ENCODE data around the gene SNX8. TPM values are rescaled to one million over a fixed set of nuclear protein-coding genes. Genes with fewer than 3 reads are reported as not detected.

The SNX8 gene
- total and polyA plus RNA-seq, 2 donors (not counting 1 experiment from before 2014, with no cell fraction given) = 64.4 to 126 TPM

GRCh38 chr7:2273866-2274265 is 40.4 kb downstream of the SNX8 start:
- ATAC-seq (ENCODE audit: low read depth) (no peak), DNase-seq (no peak)
- no peaks in the 10 kb centered on the region for H3K9me3 Mint-ChIP-seq (ENCODE audit: insufficient read depth)
- TF ChIP-seq, protein P1, sequence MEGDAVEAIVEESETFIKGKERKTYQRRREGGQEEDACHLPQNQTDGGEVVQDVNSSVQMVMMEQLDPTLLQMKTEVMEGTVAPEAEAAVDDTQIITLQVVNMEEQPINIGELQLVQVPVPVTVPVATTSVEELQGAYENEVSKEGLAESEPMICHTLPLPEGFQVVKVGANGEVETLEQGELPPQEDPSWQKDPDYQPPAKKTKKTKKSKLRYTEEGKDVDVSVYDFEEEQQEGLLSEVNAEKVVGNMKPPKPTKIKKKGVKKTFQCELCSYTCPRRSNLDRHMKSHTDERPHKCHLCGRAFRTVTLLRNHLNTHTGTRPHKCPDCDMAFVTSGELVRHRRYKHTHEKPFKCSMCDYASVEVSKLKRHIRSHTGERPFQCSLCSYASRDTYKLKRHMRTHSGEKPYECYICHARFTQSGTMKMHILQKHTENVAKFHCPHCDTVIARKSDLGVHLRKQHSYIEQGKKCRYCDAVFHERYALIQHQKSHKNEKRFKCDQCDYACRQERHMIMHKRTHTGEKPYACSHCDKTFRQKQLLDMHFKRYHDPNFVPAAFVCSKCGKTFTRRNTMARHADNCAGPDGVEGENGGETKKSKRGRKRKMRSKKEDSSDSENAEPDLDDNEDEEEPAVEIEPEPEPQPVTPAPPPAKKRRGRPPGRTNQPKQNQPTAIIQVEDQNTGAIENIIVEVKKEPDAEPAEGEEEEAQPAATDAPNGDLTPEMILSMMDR (IDR thresholded peaks at IDR 0.05) = no peak
- CTCF ChIA-PET = no interaction called here
- H3K4me1 Mint-ChIP-seq = peaks cover 6% of the 10 kb centered on the region
- Histone ChIP-seq H3K4me1 (ENCODE audit: control insufficient read depth in 2 of 2, insufficient read depth in 2 of 2, low read length in 2 of 2) (no peaks in the 10 kb centered on the region), H3K4me3 (ENCODE audit: control extremely low read depth in 1 of 5, extremely low read depth in 1 of 5, insufficient read depth in 1 of 5, low read depth in 2 of 5, low read length in 4 of 5) (no peak overlapping the region), H2AFZ (ENCODE audit: insufficient read depth, low read depth, low read length, poor library complexity, severe bottlenecking) (no peak overlapping the region), H3K27ac (ENCODE audit: low read length in 2 of 2) (no peak overlapping the region), H3K9me3 (ENCODE audit: control extremely low read depth in 1 of 3, control insufficient read depth in 2 of 3, insufficient read depth in 1 of 3, low read length in 2 of 3) (peaks cover 0 to 3% (median 0%) of the 10 kb centered on the region in 3 donors), H4K20me1 (ENCODE audit: control insufficient read depth, insufficient read depth, low read length, poor library complexity, severe bottlenecking) (peaks cover 7% of the 10 kb centered on the region), H3K9ac (ENCODE audit: low read length) (no peak overlapping the region), H3K79me2 (ENCODE audit: control insufficient read depth, insufficient read depth, low read length) (peaks cover 32% of the 10 kb centered on the region), H3K4me2 (replicated peaks; ENCODE audit: low read depth, low read length, poor library complexity, severe bottlenecking) (no peak overlapping the region), H3K27me3 (replicated peaks in 1 of 4; ENCODE audit: control extremely low read depth in 1 of 4, control insufficient read depth in 3 of 4, insufficient read depth in 4 of 4, low read length in 3 of 4) (no peaks in the 10 kb centered on the region), H3K36me3 (replicated peaks in 1 of 2; ENCODE audit: control extremely low read depth in 1 of 2, control insufficient read depth in 1 of 2, extremely low read depth in 1 of 2, insufficient read depth in 2 of 2, low read length in 1 of 2) (peaks cover 0 to 68% of the 10 kb centered on the region in 2 experiments)
- POLR2A ChIA-PET = interaction anchor here (1.0 kb wide), 1 partner anchor 19 kb away, joined by 4 read pairs; no protein-coding TSS in a partner anchor
- H3K27me3 Mint-ChIP-seq = no peaks in the 10 kb centered on the region
- WGBS (ENCODE audit: insufficient coverage) = 98% methylated on average over 18 of the region's 20 CpGs
- no peak overlapping the region for H3K27ac Mint-ChIP-seq
- no peak overlapping the region for H3K4me3 Mint-ChIP-seq
- intact Hi-C loops (cut with micrococcal nuclease) = no loop called here

DNA sequence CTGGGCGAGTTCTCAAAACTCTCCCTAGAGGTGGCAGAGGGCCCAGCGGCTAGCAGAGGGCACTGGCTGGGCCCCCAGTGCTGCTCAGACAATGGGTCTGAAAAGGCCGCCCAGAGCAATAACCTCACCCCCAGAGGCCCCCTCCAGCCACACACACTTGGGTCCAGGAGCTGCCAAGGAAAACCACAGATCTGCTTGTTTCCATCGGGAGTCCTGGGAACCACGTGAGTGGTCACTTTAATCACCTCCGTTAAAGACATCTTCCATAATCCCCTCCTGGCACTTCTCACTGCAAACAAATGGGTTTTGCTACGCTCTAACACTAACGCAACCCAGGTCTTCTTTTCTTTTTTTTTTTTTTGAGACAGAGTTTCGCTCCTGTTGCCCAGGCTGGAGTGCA is 42.2 kb downstream of the SNX8 start:
- Histone ChIP-seq H3K27ac (ENCODE audit: low read length in 2 of 2) (no peak overlapping the region), H2AFZ (ENCODE audit: insufficient read depth, low read depth, low read length, poor library complexity, severe bottlenecking) (no peak overlapping the region), H4K20me1 (ENCODE audit: control insufficient read depth, insufficient read depth, low read length, poor library complexity, severe bottlenecking) (peaks cover 7% of the 10 kb centered on the region), H3K4me1 (ENCODE audit: control insufficient read depth in 2 of 2, insufficient read depth in 2 of 2, low read length in 2 of 2) (no peaks in the 10 kb centered on the region), H3K27me3 (replicated peaks in 1 of 4; ENCODE audit: control extremely low read depth in 1 of 4, control insufficient read depth in 3 of 4, insufficient read depth in 4 of 4, low read length in 3 of 4) (no peaks in the 10 kb centered on the region), H3K79me2 (ENCODE audit: control insufficient read depth, insufficient read depth, low read length) (peaks cover 20% of the 10 kb centered on the region), H3K4me2 (replicated peaks; ENCODE audit: low read depth, low read length, poor library complexity, severe bottlenecking) (no peak overlapping the region), H3K36me3 (replicated peaks in 1 of 2; ENCODE audit: control extremely low read depth in 1 of 2, control insufficient read depth in 1 of 2, extremely low read depth in 1 of 2, insufficient read depth in 2 of 2, low read length in 1 of 2) (peaks cover 0 to 59% of the 10 kb centered on the region in 2 experiments), H3K9ac (ENCODE audit: low read length) (no peak overlapping the region), H3K9me3 (ENCODE audit: control extremely low read depth in 1 of 3, control insufficient read depth in 2 of 3, insufficient read depth in 1 of 3, low read length in 2 of 3) (peaks cover 0 to 3% (median 0%) of the 10 kb centered on the region in 3 donors), H3K4me3 (ENCODE audit: control extremely low read depth in 1 of 5, extremely low read depth in 1 of 5, insufficient read depth in 1 of 5, low read depth in 2 of 5, low read length in 4 of 5) (no peak overlapping the region)
- intact Hi-C loops (cut with micrococcal nuclease) = no loop called here
- Mint-ChIP-seq H3K27ac (no peak overlapping the region), H3K4me3 (no peak overlapping the region), H3K27me3 (no peaks in the 10 kb centered on the region), H3K4me1 (peaks cover 2% of the 10 kb centered on the region), H3K9me3 (ENCODE audit: insufficient read depth) (no peaks in the 10 kb centered on the region)
- CTCF ChIA-PET = interaction anchor here (0.8 kb wide), 1 partner anchor 14 kb away, joined by 3 read pairs; no protein-coding TSS in a partner anchor
- POLR2A ChIA-PET = interaction anchor here (0.6 kb wide), 1 partner anchor 9 kb away, joined by 4 read pairs; no protein-coding TSS in a partner anchor
- no peak for DNase-seq
- WGBS (ENCODE audit: insufficient coverage) = 93% methylated on average over 8 of the region's 9 CpGs
- ATAC-seq (ENCODE audit: low read depth) = no peak
- TF ChIP-seq, protein P1 (IDR thresholded peaks at IDR 0.05) = no peak
- TF ChIP-seq EZH2 (IDR thresholded peaks at IDR 0.05; ENCODE audit: borderline replicate concordance, insufficient read depth, low read depth, low read length, poor library complexity, severe bottlenecking) = no peak

Data from B cell (primary cell).